Peyer's patch (tissue), 4 donors: Measurements from ENCODE around the gene IL17C. TPM values are rescaled to one million over a fixed set of nuclear protein-coding genes. Genes with fewer than 3 reads are reported as not detected.
"Not testable (repeated sequence)": the region's sequence is repeated elsewhere in the genome, so short reads cannot be mapped to it uniquely, and the experiment has no call there.

Experiments used
- DNase-seq, 3 donors: peaks; one replicate each; pipeline ENCODE4 v3.0.0-alpha.2; 2017 to 2019
- H3K27ac ChIP-seq, 4 donors: fragments of 200-600 bp; sonication (generic); one replicate each; pipeline ENCODE4 v1.5.1; 2016 to 2019
- H3K27me3 ChIP-seq, 2 donors: fragments of 200-600 bp; sonication (generic); one replicate each; pipeline ENCODE4 v1.5.1; 2019
- H3K36me3 ChIP-seq, 3 donors: fragments of 200-600 bp; sonication (generic); one replicate each; pipeline ENCODE4 v1.5.1; 2016 to 2019
- H3K4me1 ChIP-seq, 4 donors: fragments of 200-600 bp; sonication (generic); one replicate each; pipeline ENCODE4 v1.5.1; 2016 to 2019
- H3K4me3 ChIP-seq, 4 donors: fragments of 200-600 bp; sonication (generic); 1 replicate in 3 of 4; 2 replicates in 1 of 4; pipeline ENCODE4 v1.5.1; 2016 to 2019; ENCODE audit warnings: mild to moderate bottlenecking in 1 of 4
- H3K9me3 ChIP-seq, 4 donors: fragments of 200-600 bp; sonication (generic); one replicate each; pipeline ENCODE4 v1.5.1; 2016 to 2019; ENCODE audit warnings: mild to moderate bottlenecking in 1 of 4
- POLR2A ChIP-seq, 2 donors: fragments of 450-650 bp; IDR thresholded peaks; one replicate each; pipeline ENCODE4 v1.5.1; 2017; ENCODE audit warnings: antibody characterized with exemption in 2 of 2, mild to moderate bottlenecking in 2 of 2, moderate library complexity in 2 of 2
- total RNA-seq, 4 donors: library from RNA; depleted of rRNA; stranded (reverse); fragments of >200 nt; gene quantifications; one replicate each; pipeline ENCODE4 v1.1.0, GENCODE V29; 2016
- TF ChIP-seq, protein P1 (sequence below), 6 experiments: fragments of 450-650 bp in 4 of 6; fragments of 200-600 bp in 2 of 6; sonication (generic) in 1 of 6; IDR thresholded peaks; one replicate each; pipeline ENCODE4 v1.5.1; 2017 to 2019; ENCODE audit warnings: antibody characterized with exemption in 6 of 6, mild to moderate bottlenecking in 3 of 6, moderate library complexity in 1 of 6

The IL17C gene
- total RNA-seq, 4 donors from 2014 or later, result not detected

DNA sequence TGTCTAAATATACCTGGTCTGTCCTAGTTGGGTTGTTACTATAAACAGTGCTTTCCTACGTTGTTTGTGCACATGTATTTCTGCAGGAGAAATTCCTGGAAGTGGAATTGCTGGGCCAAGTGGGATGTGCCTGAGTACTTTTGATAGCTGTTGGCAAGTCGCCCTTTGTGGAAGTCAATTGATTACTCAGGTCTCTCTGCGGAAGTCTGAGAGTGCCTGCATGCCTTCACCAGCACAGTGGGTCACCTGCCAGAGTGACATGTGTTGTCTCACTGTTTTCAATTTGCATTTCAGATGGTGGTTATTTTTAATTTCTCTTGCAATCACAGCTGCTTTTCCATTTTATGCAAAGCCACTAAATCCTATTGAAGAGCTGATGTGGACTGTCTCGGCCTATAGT, 26.8 kb downstream of the IL17C start:
- H3K4me1 ChIP-seq, result peaks cover 0 to 27% (median 2%) of the 10 kb centered on the region in 4 donors
- no peak overlapping the region for H3K27ac ChIP-seq
- H3K36me3 ChIP-seq, result no peaks in the 10 kb centered on the region
- no peaks in the 10 kb centered on the region for H3K27me3 ChIP-seq
- H3K4me3 ChIP-seq, result no peak overlapping the region
- no peak for DNase-seq
- TF ChIP-seq, protein P1, sequence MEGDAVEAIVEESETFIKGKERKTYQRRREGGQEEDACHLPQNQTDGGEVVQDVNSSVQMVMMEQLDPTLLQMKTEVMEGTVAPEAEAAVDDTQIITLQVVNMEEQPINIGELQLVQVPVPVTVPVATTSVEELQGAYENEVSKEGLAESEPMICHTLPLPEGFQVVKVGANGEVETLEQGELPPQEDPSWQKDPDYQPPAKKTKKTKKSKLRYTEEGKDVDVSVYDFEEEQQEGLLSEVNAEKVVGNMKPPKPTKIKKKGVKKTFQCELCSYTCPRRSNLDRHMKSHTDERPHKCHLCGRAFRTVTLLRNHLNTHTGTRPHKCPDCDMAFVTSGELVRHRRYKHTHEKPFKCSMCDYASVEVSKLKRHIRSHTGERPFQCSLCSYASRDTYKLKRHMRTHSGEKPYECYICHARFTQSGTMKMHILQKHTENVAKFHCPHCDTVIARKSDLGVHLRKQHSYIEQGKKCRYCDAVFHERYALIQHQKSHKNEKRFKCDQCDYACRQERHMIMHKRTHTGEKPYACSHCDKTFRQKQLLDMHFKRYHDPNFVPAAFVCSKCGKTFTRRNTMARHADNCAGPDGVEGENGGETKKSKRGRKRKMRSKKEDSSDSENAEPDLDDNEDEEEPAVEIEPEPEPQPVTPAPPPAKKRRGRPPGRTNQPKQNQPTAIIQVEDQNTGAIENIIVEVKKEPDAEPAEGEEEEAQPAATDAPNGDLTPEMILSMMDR (IDR thresholded peaks at IDR 0.05), result no peak
- no peak for TF ChIP-seq POLR2A (IDR thresholded peaks at IDR 0.05)
- H3K9me3 ChIP-seq, result no peaks in the 10 kb centered on the region

DNA sequence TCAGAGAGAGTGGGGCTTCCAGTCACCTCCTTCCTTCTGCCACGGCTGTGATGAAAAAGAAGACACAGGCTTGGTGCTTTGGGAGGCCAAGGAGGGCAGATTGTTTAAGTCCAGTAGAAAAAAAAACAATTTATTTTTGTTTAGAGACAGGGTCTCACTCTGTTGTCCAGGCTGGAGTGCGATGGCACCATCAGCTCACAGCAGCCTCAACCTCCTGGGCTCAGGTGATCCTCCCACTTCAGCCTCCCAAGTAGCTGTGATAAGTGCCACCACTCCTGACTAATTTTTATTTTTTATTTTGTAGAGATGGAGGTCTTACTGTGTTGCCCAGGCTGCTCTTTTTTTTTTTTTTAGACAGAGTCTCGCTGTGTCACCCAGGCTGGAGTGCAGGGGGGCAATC, 27.2 kb downstream of the IL17C start:
- Histone ChIP-seq H3K4me1 (peaks cover 0 to 24% (median 2%) of the 10 kb centered on the region in 4 donors), H3K27ac (no peak overlapping the region), H3K4me3 (no peak overlapping the region), H3K36me3 (no peaks in the 10 kb centered on the region), H3K27me3 (no peaks in the 10 kb centered on the region), H3K9me3 (no peaks in the 10 kb centered on the region)
- DNase-seq, result no peak
- TF ChIP-seq, protein P1 (IDR thresholded peaks at IDR 0.05), result no peak
- no peak for TF ChIP-seq POLR2A (IDR thresholded peaks at IDR 0.05)

DNA sequence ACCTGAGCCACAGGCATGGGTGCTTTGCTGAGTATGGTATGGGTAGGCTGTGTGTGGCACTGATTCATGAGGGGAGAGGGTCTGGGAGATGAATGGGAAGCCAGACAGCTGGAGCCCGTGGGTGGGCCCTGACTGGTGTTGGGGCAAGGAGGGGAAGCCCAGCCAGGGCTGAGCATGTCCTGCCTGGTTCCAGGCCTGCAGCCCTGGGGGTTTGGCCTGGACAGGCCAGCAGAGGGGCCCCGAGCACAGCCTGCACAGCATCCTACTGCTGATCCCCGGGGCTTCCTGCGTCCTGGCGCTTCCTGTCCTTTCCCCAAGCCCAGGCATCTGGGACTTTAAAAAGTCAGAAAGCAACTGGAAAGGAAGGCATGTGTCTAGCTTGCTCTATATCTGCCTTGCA, 29.1 kb downstream of the IL17C start:
- DNase-seq, result no peak
- TF ChIP-seq, protein P1 (IDR thresholded peaks at IDR 0.05), result no peak
- TF ChIP-seq POLR2A (IDR thresholded peaks at IDR 0.05), result no peak
- no peaks in the 10 kb centered on the region for H3K9me3 ChIP-seq
- H3K27me3 ChIP-seq, result no peaks in the 10 kb centered on the region
- no peak overlapping the region for H3K4me3 ChIP-seq
- H3K36me3 ChIP-seq, result no peaks in the 10 kb centered on the region
- peaks cover 0 to 10% (median 2%) of the 10 kb centered on the region in 4 donors for H3K4me1 ChIP-seq
- H3K27ac ChIP-seq, result no peak overlapping the region

DNA sequence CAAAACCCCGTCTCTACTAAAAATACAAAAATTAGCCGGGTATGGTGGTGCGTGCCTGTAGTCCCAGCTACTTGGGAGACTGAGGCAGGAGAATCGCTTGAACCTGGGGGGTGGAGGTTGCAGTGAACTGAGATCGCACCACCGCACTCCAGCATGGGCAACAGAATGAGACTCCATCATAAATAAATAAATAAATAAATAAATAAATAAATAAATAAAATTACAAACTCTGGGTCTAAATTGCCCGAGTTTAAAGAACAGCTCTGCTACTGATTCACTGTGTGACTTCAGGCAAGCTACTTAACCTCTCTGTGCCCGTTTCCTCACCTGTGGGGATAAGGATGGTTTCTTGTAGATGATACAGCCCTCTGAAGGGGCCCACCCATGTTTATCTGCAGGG, 31.1 kb downstream of the IL17C start:
- DNase-seq, H3K36me3 ChIP-seq, H3K4me3 ChIP-seq, H3K27ac ChIP-seq, H3K27me3 ChIP-seq, H3K9me3 ChIP-seq, H3K4me1 ChIP-seq: not testable (repeated sequence)

DNA sequence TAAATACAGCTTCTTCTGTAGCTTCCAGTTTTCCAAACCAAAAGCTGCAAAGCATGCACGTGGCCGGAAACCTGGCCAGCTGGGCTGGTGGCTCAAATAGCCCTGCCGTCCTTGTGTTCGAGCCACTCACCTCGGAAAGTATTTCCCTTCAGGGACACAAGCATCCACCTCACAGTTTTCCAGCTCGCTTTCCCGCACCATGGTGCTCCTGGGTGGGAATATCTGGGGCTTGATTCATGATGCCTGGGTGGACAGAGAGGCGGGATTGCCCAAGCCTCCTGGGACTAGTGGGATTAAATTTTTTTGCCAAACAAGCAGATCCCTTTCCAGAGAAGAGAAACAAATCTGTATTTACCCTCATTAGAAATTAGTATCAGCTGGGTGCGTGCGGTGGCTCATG, 31.6 kb downstream of the IL17C start:
- no peak overlapping the region for H3K27ac ChIP-seq
- no peak for DNase-seq
- TF ChIP-seq, protein P1 (IDR thresholded peaks at IDR 0.05), result no peak
- TF ChIP-seq POLR2A (IDR thresholded peaks at IDR 0.05), result no peak
- H3K4me1 ChIP-seq, result no peaks in the 10 kb centered on the region
- H3K36me3 ChIP-seq, result no peaks in the 10 kb centered on the region
- no peak overlapping the region for H3K4me3 ChIP-seq
- H3K27me3 ChIP-seq, result no peaks in the 10 kb centered on the region
- no peaks in the 10 kb centered on the region for H3K9me3 ChIP-seq

DNA sequence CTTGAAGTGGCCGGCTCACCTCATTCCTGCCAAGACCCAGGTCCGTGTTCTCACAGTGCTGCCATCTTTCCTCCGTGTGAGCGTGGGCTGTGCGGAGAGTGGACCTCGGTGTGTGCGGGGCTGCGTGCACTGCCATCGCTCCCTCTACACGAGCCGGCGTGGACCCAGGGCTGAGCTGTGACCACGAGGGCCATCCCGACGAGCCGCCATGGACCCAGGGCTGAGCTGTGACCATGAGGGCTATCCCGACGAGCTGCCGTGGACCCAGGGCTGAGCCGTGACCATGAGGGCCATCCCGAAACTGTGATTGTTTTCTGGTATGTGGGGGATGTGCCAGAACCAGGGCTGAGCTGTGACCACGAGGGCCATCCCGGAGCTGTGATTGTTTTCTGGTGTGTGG, 33.4 kb downstream of the IL17C start:
- H3K4me1 ChIP-seq, result no peaks in the 10 kb centered on the region
- no peak for DNase-seq
- H3K27me3 ChIP-seq, result no peaks in the 10 kb centered on the region
- H3K4me3 ChIP-seq, result no peak overlapping the region
- no peak for TF ChIP-seq POLR2A (IDR thresholded peaks at IDR 0.05)
- TF ChIP-seq, protein P1 (IDR thresholded peaks at IDR 0.05), result no peak
- H3K27ac ChIP-seq, result no peak overlapping the region
- no peaks in the 10 kb centered on the region for H3K9me3 ChIP-seq
- H3K36me3 ChIP-seq, result no peaks in the 10 kb centered on the region
